ENCODE measurements around the gene METTL8.

DNA sequence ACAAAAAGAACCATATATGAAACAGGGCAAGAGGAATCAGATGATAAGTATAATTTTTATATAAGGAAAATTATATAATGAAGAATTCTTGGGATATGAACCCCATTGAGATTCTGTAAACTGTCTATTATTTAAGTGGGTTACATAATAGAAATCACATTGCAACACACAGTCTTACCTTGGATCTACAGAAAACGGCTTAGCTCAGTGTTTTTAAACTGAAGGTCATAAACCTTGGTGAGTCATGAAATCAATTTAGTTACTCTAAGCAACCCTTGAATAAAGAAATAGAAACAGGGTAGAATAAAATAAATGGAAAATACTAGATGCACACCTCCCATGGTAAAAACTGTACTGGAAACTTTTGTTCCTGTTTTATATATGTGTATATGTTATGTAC, 50.7 kb downstream of the METTL8 start:
- TF ChIP-seq POLR2A (IDR thresholded peaks at IDR 0.05): no peak
- TF ChIP-seq, protein P1, sequence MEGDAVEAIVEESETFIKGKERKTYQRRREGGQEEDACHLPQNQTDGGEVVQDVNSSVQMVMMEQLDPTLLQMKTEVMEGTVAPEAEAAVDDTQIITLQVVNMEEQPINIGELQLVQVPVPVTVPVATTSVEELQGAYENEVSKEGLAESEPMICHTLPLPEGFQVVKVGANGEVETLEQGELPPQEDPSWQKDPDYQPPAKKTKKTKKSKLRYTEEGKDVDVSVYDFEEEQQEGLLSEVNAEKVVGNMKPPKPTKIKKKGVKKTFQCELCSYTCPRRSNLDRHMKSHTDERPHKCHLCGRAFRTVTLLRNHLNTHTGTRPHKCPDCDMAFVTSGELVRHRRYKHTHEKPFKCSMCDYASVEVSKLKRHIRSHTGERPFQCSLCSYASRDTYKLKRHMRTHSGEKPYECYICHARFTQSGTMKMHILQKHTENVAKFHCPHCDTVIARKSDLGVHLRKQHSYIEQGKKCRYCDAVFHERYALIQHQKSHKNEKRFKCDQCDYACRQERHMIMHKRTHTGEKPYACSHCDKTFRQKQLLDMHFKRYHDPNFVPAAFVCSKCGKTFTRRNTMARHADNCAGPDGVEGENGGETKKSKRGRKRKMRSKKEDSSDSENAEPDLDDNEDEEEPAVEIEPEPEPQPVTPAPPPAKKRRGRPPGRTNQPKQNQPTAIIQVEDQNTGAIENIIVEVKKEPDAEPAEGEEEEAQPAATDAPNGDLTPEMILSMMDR (IDR thresholded peaks at IDR 0.05): no peak
